Ovary (tissue), 9 donors: Measurements from ENCODE around the gene PLCL1. TPM values are rescaled to one million over a fixed set of nuclear protein-coding genes. Genes with fewer than 3 reads are reported as not detected.

Source experiments
- DNase-seq, 5 donors: peaks; one replicate each; pipeline ENCODE4 v3.0.0-alpha.2; 2019 to 2020
- H3K27ac ChIP-seq, 2 donors: fragments of 200-600 bp; one replicate each; pipeline versions ENCODE4 v1.5.1 to v1.8.0; 2019 to 2022
- H3K27me3 ChIP-seq: fragments of 200-600 bp; one replicate; pipeline ENCODE4 v1.8.0; 2022
- H3K36me3 ChIP-seq: fragments of 200-600 bp; sonication (generic); one replicate; pipeline ENCODE4 v1.5.1; 2019
- H3K4me1 ChIP-seq: one replicate; pipeline ENCODE4 v1.8.1; 2013; ENCODE audit warnings: mild to moderate bottlenecking, moderate library complexity; ENCODE audit not compliant: insufficient read depth
- H3K4me3 ChIP-seq: fragments of 200-600 bp; sonication (generic); one replicate; pipeline ENCODE4 v1.5.1; 2017
- H3K9me3 ChIP-seq, 2 donors: fragments of 200-600 bp in 1 of 2; sonication (generic) in 1 of 2; one replicate each; pipeline versions ENCODE4 v1.5.1 to v1.8.1; 2013 to 2019; ENCODE audit warnings: mild to moderate bottlenecking in 1 of 2, moderate library complexity in 1 of 2
- CTCF ChIP-seq, 3 donors: fragments of 450-650 bp in 2 of 3; fragments of 200-600 bp in 1 of 3; IDR thresholded peaks; one replicate each; pipeline versions ENCODE4 v1.5.1 to v1.8.0; 2016 to 2022; ENCODE audit warnings: antibody characterized with exemption in 3 of 3, mild to moderate bottlenecking in 1 of 3
- EP300 ChIP-seq: sonication (generic); formaldehyde crosslinking; IDR thresholded peaks from one replicate; pipeline ENCODE4 v1.6.1; 2017; ENCODE audit warnings: antibody characterized with exemption
- POLR2A ChIP-seq: fragments of 450-650 bp; IDR thresholded peaks from one replicate; pipeline ENCODE4 v1.6.1; 2017; ENCODE audit warnings: antibody characterized with exemption, mild to moderate bottlenecking, moderate library complexity
- WGBS, 3 donors: extraction: QIAGEN DNeasy Blood & Tissue Kit in 1 of 3; methylation state at CpG; one replicate each; pipeline versions ENCODE4 v1.1.5 to v1.1.7; 2013 to 2017; 5-methylcytosine and 5-hydroxymethylcytosine counted together
- intact Hi-C, 4 donors: fragments of 100-400 bp; cut with DNase I; formaldehyde crosslinking; loops; one replicate each; pipeline versions ENCODE4 v1.11.0 to v1.15.1; 2022 to 2023
- polyA plus RNA-seq, 2 donors: library from polyadenylated mRNA; stranded (reverse); fragments of 200-250 nt in 1 of 2; fragments of 350-450 nt in 1 of 2; fragmentation: Illumina TruSeq in 1 of 2; extraction: RNeasy Lipid Tissue Mini Kit (QIAGEN cat#74804) in 1 of 2; gene quantifications; one replicate each; pipeline ENCODE4 v1.2.3, GENCODE V29; 2013 to 2014
- total RNA-seq, 7 donors: library from RNA; depleted of rRNA in 2 of 7; stranded (reverse); fragments of >200 nt in 2 of 7; fragmentation: NEBNext Ultra II Directional in 3 of 7; extraction: Animal tissue kit (Norgen Biotek cat#: 25700) in 3 of 7; gene quantifications; one replicate each; pipeline versions ENCODE4 v1.1.0 to v1.2.4, GENCODE V29; 2016 to 2023
- donor health status: DM: no; HTN: no; CAD: no; lungs with moderate emphysema.
- donor health status: DM: no; HTN: no; CAD: no.
- donor health status: Bipolar disorder and iron deficiency.
- donor health status: DM: yes; HTN: yes; CAD: no.
- donor health status: DM: no; HTN: no; CAD: no.
- donor health status: DM: yes; HTN: yes; CAD: no.

The PLCL1 gene
- total and polyA plus RNA-seq, 9 donors, result 8.4 to 17.9 (median 11.1) TPM

GRCh38 chr2:197973772-197974171 lies 169.4 kb downstream of the PLCL1 start:
- no peak for DNase-seq
- Histone ChIP-seq H3K27me3 (no peaks in the 10 kb centered on the region), H3K27ac (no peak overlapping the region), H3K36me3 (no peaks in the 10 kb centered on the region), H3K4me3 (no peak overlapping the region), H3K9me3 (no peaks in the 10 kb centered on the region), H3K4me1 (peaks cover 10% of the 10 kb centered on the region)
- intact Hi-C loops, result no loop called here
- no peak for TF ChIP-seq POLR2A
- no peak for TF ChIP-seq EP300
- no peak for TF ChIP-seq CTCF (IDR thresholded peaks at IDR 0.05)

DNA sequence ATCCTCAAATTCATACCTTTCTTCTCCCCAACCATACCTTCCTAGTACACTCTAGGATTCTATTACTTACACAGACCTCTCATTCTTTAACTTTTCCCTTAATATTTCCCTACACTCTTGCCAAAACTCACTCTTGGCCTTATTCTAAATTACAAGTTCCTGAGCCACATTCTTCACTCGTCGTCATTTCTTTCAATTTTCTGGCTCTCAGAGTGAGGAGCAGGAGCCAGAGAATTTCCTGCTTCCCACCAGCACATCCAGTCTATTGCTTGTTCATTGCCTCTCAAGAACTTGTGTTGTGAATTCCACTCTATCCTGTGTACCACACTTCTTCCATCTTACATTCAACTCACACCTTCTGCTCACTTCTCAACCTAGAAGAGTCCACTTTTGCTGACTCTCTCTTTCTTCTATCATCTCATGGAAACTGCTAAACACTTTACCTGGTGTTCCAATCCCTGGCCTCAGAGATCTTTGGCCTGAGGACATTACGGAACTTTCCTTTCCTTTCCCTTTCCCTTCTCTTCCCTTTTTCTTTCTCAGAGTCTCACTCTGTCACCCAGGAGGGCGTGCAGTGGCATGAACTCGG lies 171.6 kb downstream of the PLCL1 start:
- Histone ChIP-seq H3K36me3 (no peaks in the 10 kb centered on the region), H3K27ac (no peak overlapping the region), H3K9me3 (no peaks in the 10 kb centered on the region), H3K27me3 (no peaks in the 10 kb centered on the region), H3K4me3 (no peak overlapping the region), H3K4me1 (peaks cover 10% of the 10 kb centered on the region)
- 60 to 63% (median 62%) methylated on average over 5 of the region's 5 CpGs for WGBS, 3 donors
- intact Hi-C loops, result no loop called here
- TF ChIP-seq CTCF (IDR thresholded peaks at IDR 0.05) (no peak), POLR2A (no peak), EP300 (no peak)
- DNase-seq, result no peak

DNA sequence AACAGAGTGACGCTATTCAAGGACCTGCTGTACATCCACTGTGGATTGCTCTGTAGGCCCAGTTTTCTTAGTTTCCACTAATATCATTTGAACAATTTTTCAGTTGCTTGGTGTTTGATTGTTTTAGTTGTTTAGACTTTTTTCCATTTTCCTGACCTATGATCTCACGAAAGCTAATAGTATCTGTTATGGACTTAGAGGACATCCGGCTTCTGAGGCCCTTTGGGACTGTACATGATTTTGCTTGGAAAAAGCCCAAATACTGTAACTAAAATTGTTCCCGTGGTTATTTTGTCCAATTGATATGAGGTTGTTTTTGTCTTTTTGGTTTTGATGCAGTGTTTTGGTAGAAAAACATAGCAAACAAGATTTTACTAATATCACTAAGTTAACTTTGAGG lies 174.6 kb downstream of the PLCL1 start:
- intact Hi-C loops, result no loop called here
- TF ChIP-seq EP300, result no peak
- TF ChIP-seq POLR2A, result no peak
- DNase-seq, result no peak
- H3K36me3 ChIP-seq, result no peaks in the 10 kb centered on the region
- no peak overlapping the region for H3K4me3 ChIP-seq
- H3K4me1 ChIP-seq, result peaks cover 6% of the 10 kb centered on the region
- H3K27ac ChIP-seq, result no peak overlapping the region
- no peaks in the 10 kb centered on the region for H3K27me3 ChIP-seq
- H3K9me3 ChIP-seq, result no peaks in the 10 kb centered on the region
- 69 to 83% (median 74%) methylated on average over 4 of the region's 4 CpGs for WGBS, 3 donors

GRCh38 chr2:197982565-197982964 lies 178.2 kb downstream of the PLCL1 start:
- H3K4me3 ChIP-seq, result no peak overlapping the region
- 75 to 82% (median 78%) methylated on average over 2 of the region's 2 CpGs for WGBS, 3 donors
- no peaks in the 10 kb centered on the region for H3K27me3 ChIP-seq
- peaks cover 2% of the 10 kb centered on the region for H3K4me1 ChIP-seq
- H3K36me3 ChIP-seq, result no peaks in the 10 kb centered on the region
- H3K27ac ChIP-seq, result no peak overlapping the region
- no peak for DNase-seq
- intact Hi-C loops, result no loop called here
- TF ChIP-seq POLR2A, result no peak
- no peak for TF ChIP-seq CTCF (IDR thresholded peaks at IDR 0.05)
- TF ChIP-seq EP300, result no peak
- no peaks in the 10 kb centered on the region for H3K9me3 ChIP-seq

DNA sequence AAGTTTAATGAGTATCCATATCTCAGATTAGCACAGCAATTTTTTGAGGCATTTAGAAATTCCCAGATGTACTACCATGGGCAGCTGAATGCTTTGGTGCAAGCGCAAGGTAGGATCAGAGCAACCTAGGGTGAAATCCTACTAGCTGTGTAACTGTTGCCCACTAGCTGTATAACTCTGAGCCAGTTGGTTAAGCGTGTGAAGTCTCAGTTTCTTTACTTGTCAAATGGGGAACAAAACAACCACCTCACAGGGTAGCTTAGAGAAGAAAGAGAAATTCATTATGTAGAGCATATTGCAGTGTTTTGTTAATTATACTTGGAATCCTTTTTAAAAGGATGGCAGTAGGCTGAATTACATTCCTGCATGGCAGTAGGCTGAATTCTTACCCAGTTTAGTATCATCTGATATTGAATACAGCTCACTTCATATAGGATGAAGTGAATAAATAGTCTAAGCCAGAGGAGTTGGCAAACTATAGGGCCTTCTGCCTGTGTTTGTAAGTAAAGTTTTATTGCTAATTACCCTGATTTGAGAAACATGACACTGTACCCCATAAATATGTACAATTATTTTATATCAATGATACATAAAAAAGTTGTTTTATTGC lies 180.7 kb downstream of the PLCL1 start:
- no peak overlapping the region for H3K4me3 ChIP-seq
- 92 to 97% (median 96%) methylated on average over 2 of the region's 2 CpGs for WGBS, 3 donors
- intact Hi-C loops, result no loop called here
- no peak for DNase-seq
- H3K9me3 ChIP-seq, result no peaks in the 10 kb centered on the region
- TF ChIP-seq EP300, result no peak
- no peak for TF ChIP-seq POLR2A
- no peak for TF ChIP-seq CTCF (IDR thresholded peaks at IDR 0.05)
- H3K4me1 ChIP-seq, result no peaks in the 10 kb centered on the region
- no peak overlapping the region for H3K27ac ChIP-seq
- H3K27me3 ChIP-seq, result no peaks in the 10 kb centered on the region
- no peaks in the 10 kb centered on the region for H3K36me3 ChIP-seq
